Coronary artery (tissue), 2 donors: ENCODE measurements around the gene GATAD2B.

Experiments
- DNase-seq: peaks from one replicate; pipeline ENCODE4 v3.0.0-alpha.2; 2017; ENCODE audit warnings: low spot score
- H3K27ac ChIP-seq, 2 donors: fragments of 200-600 bp; sonication (generic); one replicate each; pipeline ENCODE4 v1.5.1; 2016 to 2019
- H3K4me3 ChIP-seq: fragments of 200-600 bp; sonication (generic); 2 replicates; pipeline ENCODE4 v1.5.1; 2016; ENCODE audit warnings: mild to moderate bottlenecking, moderate library complexity
- CTCF ChIP-seq: fragments of 200-600 bp; sonication (generic); IDR thresholded peaks from one replicate; pipeline ENCODE4 v1.5.1; 2019; ENCODE audit warnings: antibody characterized with exemption

GATAD2B gene

DNA sequence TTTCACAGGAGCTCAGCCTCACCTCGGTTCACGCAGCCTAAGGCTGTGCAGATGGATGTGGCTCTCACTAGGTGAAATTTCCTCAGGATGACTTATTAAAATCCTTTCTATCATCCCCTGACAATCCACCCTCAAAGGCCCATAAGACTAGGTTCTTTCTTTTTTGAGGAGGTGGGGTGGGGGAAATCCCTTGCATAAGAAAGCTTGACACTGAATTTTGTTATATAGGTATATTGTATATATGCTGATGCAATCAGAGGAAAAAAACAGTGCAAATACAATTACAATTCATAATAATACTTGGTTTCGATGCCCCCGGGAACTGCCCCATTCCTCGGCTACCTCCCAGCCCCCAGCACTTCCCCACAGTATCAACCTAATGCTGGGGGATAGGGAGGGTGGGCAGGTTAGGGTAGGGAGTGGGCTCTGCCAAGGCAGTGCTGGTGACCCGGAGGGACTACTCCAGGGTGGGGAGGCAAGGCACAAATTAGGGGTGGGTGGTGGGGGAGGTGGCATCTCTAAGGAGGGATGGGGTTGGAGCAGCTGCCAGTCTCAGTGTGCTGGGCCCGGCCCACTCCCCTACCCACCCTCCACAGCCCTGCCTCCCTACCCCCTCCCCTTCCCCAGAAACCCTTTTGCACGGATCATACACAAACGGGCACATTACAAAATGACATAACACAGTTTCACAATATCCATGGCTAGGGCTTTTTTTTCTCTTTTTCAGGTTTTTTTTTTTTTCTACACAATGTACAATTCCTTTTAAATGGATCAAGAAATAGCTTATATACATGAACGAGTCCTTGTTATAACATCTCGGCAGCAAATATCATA lies 116.7 kb downstream of the GATAD2B start:
- no peak for TF ChIP-seq CTCF
- Histone ChIP-seq H3K4me3 (no peak overlapping the region), H3K27ac (peak overlapping the region; percentile 6 to 25)
- DNase-seq, result peak; percentile 55

DNA sequence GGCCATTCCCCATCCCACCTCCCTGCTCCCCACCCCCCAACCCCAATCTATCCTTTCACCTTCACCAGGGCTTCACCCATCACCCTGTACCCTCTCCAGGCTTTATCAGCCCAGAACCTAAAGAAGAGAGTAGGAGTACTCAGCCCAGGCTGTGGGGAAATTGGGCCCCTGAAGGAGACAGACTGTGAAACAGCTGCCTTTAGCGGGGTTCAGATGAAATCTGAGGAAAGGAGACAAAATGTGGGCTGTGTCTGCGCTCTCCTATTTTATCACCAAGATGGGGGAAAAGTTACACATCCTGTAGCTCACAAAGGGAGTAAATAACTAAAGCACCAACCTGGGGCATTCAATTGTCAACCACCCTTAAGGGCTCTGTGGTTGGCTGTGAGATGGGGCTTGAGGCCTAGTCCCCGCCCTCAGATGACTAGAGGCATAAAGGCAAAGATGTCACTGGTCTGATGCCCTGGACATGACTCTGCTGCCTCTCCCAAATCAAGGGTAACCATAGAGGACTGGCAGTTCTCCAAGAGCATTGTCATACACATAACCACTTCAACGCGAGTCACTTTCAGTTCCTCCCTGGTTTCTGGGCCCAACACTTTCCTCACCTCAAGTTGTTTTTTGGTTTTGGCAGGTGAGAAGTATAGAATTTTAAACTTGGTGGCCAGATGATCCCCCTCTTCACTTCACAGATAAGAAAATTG lies 117.6 kb downstream of the GATAD2B start:
- Histone ChIP-seq H3K4me3 (no peak overlapping the region), H3K27ac (peak overlapping the region; percentile 6 to 52)
- TF ChIP-seq CTCF, result no peak
- no peak for DNase-seq

GRCh38 chr1:153804112-153804511 lies 118.7 kb downstream of the GATAD2B start:
- Histone ChIP-seq H3K27ac (no peak overlapping the region), H3K4me3 (no peak overlapping the region)
- DNase-seq, result peak; percentile 43
- TF ChIP-seq CTCF, result no peak

- peak; percentile 43 for DNase-seq
- no peak overlapping the region for H3K4me3 ChIP-seq
- no peak for TF ChIP-seq CTCF
- H3K27ac ChIP-seq, result peak overlapping the region in 1 of 2 donors; percentile 29
Measured at GRCh38 chr1:153803470-153804056, 119.2 kb downstream of the GATAD2B start.

- Histone ChIP-seq H3K27ac (no peak overlapping the region), H3K4me3 (no peak overlapping the region)
- peak; percentile 53 for DNase-seq
- no peak for TF ChIP-seq CTCF
Measured at GRCh38 chr1:153801786-153802697, 120.7 kb downstream of the GATAD2B start.

GRCh38 chr1:153801028-153801625 lies 121.6 kb downstream of the GATAD2B start:
- peak; percentile 49 for DNase-seq
- TF ChIP-seq CTCF, result no peak
- no peak overlapping the region for H3K27ac ChIP-seq
- no peak overlapping the region for H3K4me3 ChIP-seq
